Measurements from ENCODE around the gene NRSN2. TPM values are rescaled to one million over a fixed set of nuclear protein-coding genes. Genes with fewer than 3 reads are reported as not detected.

Gene NRSN2
- polyA plus RNA-seq, 1 experiment: 84.1 TPM

DNA sequence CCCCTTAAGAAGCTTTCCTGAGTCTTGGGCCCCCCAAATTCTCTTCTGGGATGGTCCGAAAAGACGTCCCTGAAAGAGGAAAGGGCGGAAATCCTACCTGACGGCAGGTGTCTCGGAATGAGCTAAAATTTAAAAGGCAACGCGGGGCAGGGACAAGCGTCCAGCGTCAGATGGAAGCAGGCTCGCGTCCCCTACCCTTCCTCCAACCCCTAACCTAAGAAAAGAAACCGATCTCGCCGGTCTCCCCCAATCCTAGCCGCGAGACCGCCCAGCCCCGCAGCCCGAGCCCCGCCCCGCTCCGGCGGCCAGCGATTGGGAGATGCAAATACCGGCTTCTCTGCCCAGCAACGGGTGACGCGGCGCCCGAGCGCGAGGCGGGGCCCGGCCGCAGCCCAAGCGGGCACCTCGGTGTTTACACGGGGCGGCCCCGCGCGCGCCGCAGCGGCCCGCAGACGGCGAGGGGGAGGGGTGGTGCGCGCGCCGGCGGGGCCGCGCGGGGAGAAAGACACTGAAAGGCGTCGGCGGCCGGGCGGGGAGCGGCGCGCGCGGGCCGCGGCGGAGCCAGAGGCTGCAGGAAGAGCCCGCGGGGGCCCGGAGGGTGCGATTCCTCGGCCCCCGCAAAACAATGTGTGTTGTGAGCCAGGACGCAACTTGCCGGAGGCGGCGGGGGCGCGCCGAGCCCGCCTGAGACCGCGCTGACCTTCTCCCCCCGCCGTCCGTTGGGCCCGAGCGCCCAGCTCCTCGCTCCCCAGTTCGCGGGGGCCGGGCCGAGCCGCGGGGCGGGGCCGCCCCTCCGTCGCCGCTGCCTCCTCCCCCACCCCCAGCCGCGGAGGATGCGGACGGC is 21.6 kb upstream of the NRSN2 start, which contains the start of gene SOX12:
Gene SOX12 (plus strand): TSS at position 508 of the 844 bp plus-strand sequence. CDS start 373 bp downstream, outside the sequence.
- H3K4me3 ChIP-seq (ENCODE audit: low read depth, low read length): peak within 1 kb of the TSS; percentile 85
- ChIA-PET POLR2A (interaction anchor here (0.7 kb wide), 1 partner anchor 15 kb away, joined by 4 read pairs; no protein-coding TSS in a partner anchor), CTCF (interaction anchor here (0.8 to 1.4 kb wide), 5 partner anchors 14 to 59 kb away, joined by 3 to 4 read pairs (median 3); no protein-coding TSS in a partner anchor)
- DNase-seq (ENCODE audit: low read depth): peak; percentile 62
- TF ChIP-seq, protein P1, sequence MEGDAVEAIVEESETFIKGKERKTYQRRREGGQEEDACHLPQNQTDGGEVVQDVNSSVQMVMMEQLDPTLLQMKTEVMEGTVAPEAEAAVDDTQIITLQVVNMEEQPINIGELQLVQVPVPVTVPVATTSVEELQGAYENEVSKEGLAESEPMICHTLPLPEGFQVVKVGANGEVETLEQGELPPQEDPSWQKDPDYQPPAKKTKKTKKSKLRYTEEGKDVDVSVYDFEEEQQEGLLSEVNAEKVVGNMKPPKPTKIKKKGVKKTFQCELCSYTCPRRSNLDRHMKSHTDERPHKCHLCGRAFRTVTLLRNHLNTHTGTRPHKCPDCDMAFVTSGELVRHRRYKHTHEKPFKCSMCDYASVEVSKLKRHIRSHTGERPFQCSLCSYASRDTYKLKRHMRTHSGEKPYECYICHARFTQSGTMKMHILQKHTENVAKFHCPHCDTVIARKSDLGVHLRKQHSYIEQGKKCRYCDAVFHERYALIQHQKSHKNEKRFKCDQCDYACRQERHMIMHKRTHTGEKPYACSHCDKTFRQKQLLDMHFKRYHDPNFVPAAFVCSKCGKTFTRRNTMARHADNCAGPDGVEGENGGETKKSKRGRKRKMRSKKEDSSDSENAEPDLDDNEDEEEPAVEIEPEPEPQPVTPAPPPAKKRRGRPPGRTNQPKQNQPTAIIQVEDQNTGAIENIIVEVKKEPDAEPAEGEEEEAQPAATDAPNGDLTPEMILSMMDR (IDR thresholded peaks at IDR 0.05; ENCODE audit: insufficient read depth, low read depth, low read length): no peak
- peaks cover 1% of the 10 kb centered on the region; the same call in 1 of the 2 replicates for H3K36me3 ChIP-seq (ENCODE audit: control insufficient read depth, insufficient read depth, low read length)
- no peaks in the 10 kb centered on the region for H3K27me3 ChIP-seq (ENCODE audit: control insufficient read depth, insufficient read depth, low read length)

DNA sequence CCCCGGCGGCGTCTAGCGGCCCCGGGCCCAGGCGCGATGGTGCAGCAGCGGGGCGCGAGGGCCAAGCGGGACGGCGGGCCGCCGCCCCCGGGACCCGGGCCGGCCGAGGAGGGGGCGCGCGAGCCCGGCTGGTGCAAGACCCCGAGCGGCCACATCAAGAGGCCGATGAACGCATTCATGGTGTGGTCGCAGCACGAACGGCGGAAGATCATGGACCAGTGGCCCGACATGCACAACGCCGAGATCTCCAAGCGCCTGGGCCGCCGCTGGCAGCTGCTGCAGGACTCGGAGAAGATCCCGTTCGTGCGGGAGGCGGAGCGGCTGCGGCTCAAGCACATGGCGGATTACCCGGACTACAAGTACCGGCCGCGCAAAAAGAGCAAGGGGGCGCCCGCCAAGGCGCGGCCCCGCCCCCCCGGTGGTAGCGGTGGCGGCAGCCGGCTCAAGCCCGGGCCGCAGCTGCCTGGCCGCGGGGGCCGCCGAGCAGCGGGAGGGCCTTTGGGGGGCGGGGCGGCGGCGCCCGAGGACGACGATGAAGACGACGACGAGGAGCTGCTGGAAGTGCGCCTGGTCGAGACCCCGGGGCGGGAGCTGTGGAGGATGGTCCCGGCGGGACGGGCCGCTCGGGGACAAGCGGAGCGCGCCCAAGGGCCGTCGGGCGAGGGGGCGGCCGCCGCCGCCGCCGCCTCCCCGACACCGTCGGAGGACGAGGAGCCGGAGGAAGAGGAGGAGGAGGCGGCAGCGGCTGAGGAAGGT is 20.8 kb upstream of the NRSN2 start:
- Histone ChIP-seq H3K4me3 (ENCODE audit: low read depth, low read length) (peak overlapping the region; percentile 85), H3K27me3 (ENCODE audit: control insufficient read depth, insufficient read depth, low read length) (no peaks in the 10 kb centered on the region), H3K36me3 (ENCODE audit: control insufficient read depth, insufficient read depth, low read length) (peaks cover 3% of the 10 kb centered on the region; the same call in 1 of the 2 replicates)
- CTCF ChIA-PET: interaction anchor here (0.8 to 1.4 kb wide), 3 partner anchors 15 to 59 kb away, joined by 3 to 4 read pairs (median 4); no protein-coding TSS in a partner anchor
- POLR2A ChIA-PET: no interaction called here
- TF ChIP-seq, protein P1 (IDR thresholded peaks at IDR 0.05; ENCODE audit: insufficient read depth, low read depth, low read length): no peak
- DNase-seq (ENCODE audit: low read depth): no peak

DNA sequence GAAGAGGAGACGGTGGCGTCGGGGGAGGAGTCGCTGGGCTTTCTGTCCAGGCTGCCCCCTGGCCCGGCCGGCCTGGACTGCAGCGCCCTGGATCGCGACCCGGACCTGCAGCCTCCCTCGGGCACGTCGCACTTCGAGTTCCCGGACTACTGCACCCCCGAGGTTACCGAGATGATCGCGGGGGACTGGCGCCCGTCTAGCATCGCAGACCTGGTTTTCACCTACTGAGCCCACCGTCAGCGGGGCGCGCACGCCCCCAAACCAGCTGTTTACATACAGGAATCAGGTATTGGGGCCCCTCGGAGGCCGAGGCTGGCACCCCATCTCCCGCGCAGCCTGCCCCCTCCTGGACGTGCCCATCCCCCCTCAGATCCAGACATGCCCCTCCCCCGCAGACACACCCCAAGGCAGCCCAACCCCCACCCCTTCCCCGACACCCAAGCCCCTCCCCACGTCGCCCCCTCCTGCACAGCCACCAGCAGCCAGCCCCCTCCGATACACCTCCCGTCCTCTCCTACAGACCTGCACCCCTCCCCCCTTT is 20.2 kb upstream of the NRSN2 start:
- Histone ChIP-seq H3K27me3 (ENCODE audit: control insufficient read depth, insufficient read depth, low read length) (no peaks in the 10 kb centered on the region), H3K36me3 (ENCODE audit: control insufficient read depth, insufficient read depth, low read length) (peaks cover 3% of the 10 kb centered on the region; the same call in 1 of the 2 replicates), H3K4me3 (ENCODE audit: low read depth, low read length) (peak overlapping the region; percentile 85)
- TF ChIP-seq, protein P1 (IDR thresholded peaks at IDR 0.05; ENCODE audit: insufficient read depth, low read depth, low read length): no peak; the same call in 1 of the 2 replicates
- DNase-seq (ENCODE audit: low read depth): no peak
- ChIA-PET POLR2A (no interaction called here), CTCF (interaction anchor here (1.1 kb wide), 1 partner anchor 16 kb away, joined by 3 read pairs; no protein-coding TSS in a partner anchor)

DNA sequence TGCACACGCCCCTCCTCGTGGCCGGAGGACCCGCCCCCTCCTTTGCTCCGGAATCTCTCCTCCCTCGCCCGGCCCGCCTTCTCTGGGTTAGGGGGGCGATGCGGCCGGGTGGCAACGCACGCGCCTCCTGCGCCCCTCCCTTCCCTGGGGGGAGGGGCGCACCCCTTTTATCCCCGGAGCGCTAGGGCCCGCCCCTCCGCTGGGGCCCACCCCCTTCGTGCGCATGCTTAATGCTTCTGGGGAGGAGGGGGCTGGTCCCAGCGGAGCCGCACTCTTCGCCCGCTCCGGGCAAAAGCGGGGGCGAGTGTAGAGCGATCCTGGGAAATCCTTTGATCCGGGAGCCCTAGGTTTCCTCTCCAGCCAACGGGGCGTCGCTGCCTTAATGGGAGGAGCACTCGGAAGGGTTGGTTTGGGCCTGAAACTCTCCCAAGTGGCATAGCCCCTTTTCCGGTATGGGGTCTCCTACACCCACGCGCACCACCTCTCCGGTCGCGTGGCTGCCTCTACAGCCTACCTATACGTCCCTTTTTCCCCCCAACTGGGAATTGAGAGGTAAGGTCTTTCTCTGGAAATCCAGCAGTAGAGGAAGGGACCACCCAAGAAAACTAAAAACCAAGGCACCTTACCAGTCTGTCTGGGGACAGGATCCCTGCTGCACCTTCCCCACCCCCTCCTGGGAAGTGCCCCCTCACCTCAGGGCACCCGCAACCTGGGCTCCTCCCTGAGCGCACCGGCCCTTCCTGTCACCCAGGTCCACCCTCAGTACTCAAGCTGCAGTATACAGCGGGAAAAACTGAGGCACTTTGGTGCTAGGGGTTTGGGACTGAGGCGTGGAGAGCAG is 19.5 kb upstream of the NRSN2 start:
- ChIA-PET CTCF (no interaction called here), POLR2A (no interaction called here)
- DNase-seq (ENCODE audit: low read depth): no peak
- peaks cover 3% of the 10 kb centered on the region; the same call in 1 of the 2 replicates for H3K36me3 ChIP-seq (ENCODE audit: control insufficient read depth, insufficient read depth, low read length)
- TF ChIP-seq, protein P1 (IDR thresholded peaks at IDR 0.05; ENCODE audit: insufficient read depth, low read depth, low read length): no peak
- peak overlapping the region; percentile 85 for H3K4me3 ChIP-seq (ENCODE audit: low read depth, low read length)
- H3K27me3 ChIP-seq (ENCODE audit: control insufficient read depth, insufficient read depth, low read length): no peaks in the 10 kb centered on the region
